Tracheal epithelial cell (primary cell): ENCODE data around the gene OR5B21. TPM values are rescaled to one million over a fixed set of nuclear protein-coding genes. Genes with fewer than 3 reads are reported as not detected.

Experiments
- total RNA-seq: library from RNA; depleted of rRNA; stranded (reverse); fragments of >200 nt; gene quantifications from 2 replicates; pipeline ENCODE4 v1.2.1, GENCODE V29; 2014

OR5B21 gene
- total RNA-seq: not detected in 2 replicates

GRCh38 chr11:58508005-58508404, at the start of gene OR5B21:
Gene OR5B21 (minus strand): TSS chr11:58508105. CDS start chr11:58508105, 0 bp downstream.

Other genes with a start within 250 kb of the OR5B21 start
- gene OR10W1, start 239.8 kb downstream of the OR5B21 start, total RNA-seq: not detected in 2 replicates
- gene OR5B17, start 149.0 kb downstream of the OR5B21 start, total RNA-seq: not detected in 2 replicates
- not detected in 2 replicates for gene OR5B3, start 101.2 kb downstream of the OR5B21 start, total RNA-seq
- gene OR5B2, start 80.0 kb downstream of the OR5B21 start, total RNA-seq: not detected in 2 replicates
- gene OR5B12, start 65.9 kb downstream of the OR5B21 start, total RNA-seq: not detected in 2 replicates
- 2.1 and 7.2 TPM in 2 replicates for gene LPXN, start 67.8 kb upstream of the OR5B21 start, total RNA-seq
- gene ZFP91, start 71.0 kb upstream of the OR5B21 start, total RNA-seq: 47.2 and 49.2 TPM in 2 replicates
- 0.48 and 2.1 TPM in 2 replicates for gene CNTF, start 114.6 kb upstream of the OR5B21 start, total RNA-seq
- not detected in 2 replicates for gene GLYAT, start 223.8 kb upstream of the OR5B21 start, total RNA-seq